CD14-positive monocyte (primary cell): ENCODE results near the gene PDK2. TPM values are rescaled to one million over a fixed set of nuclear protein-coding genes. Genes with fewer than 3 reads are reported as not detected.

Experiments used
- DNase-seq, 3 donors: peaks; one replicate each; pipeline ENCODE4 v3.0.0-alpha.2; 2011 to 2022
- H2AFZ ChIP-seq: 2 replicates; pipeline ENCODE4 v1.6.0; 2012; ENCODE audit warnings: mild to moderate bottlenecking, low read depth, low read length, inconsistent platforms; ENCODE audit not compliant: insufficient read depth, poor library complexity, severe bottlenecking
- H3K27ac ChIP-seq, 2 donors: 1 replicate in 1 of 2; 2 replicates in 1 of 2; pipeline ENCODE4 v1.5.1; 2012 to 2013; ENCODE audit warnings: low read length in 2 of 2, control low read depth in 1 of 2, inconsistent platforms in 1 of 2, low read depth in 1 of 2, mild to moderate bottlenecking in 1 of 2
- H3K27me3 ChIP-seq, 2 donors: one replicate each; pipeline versions ENCODE4 v1.6.0 to v1.6.1; 2011 to 2013; ENCODE audit warnings: low read length in 2 of 2; ENCODE audit not compliant: control insufficient read depth in 2 of 2, insufficient read depth in 2 of 2
- H3K36me3 ChIP-seq, 2 donors: replicated peaks in 1 of 2; 1 replicate in 1 of 2; 2 replicates in 1 of 2; pipeline versions ENCODE4 v1.5.1 to v1.6.1; 2012 to 2013; ENCODE audit warnings: low read length in 2 of 2, control low read depth in 1 of 2, inconsistent platforms in 1 of 2, mild to moderate bottlenecking in 1 of 2; ENCODE audit not compliant: insufficient read depth in 2 of 2, control insufficient read depth in 1 of 2
- H3K4me1 ChIP-seq, 2 donors: 1 replicate in 1 of 2; 2 replicates in 1 of 2; pipeline versions ENCODE4 v1.5.1 to v1.6.1; 2012 to 2013; ENCODE audit warnings: low read length in 2 of 2, control low read depth in 1 of 2, inconsistent platforms in 1 of 2, mild to moderate bottlenecking in 1 of 2, moderate library complexity in 1 of 2; ENCODE audit not compliant: insufficient read depth in 2 of 2, control insufficient read depth in 1 of 2
- H3K4me2 ChIP-seq: replicated peaks from 2 replicates; pipeline ENCODE3; 2012; ENCODE audit warnings: low read length, moderate library complexity, mild to moderate bottlenecking; ENCODE audit not compliant: poor library complexity, severe bottlenecking; ENCODE audit errors: extremely low read depth
- H3K4me3 ChIP-seq, 3 experiments: fragments of 200-600 bp in 1 of 3; sonication (generic) in 1 of 3; replicated peaks in 1 of 3; 1 replicate in 2 of 3; 2 replicates in 1 of 3; pipeline ENCODE4 v1.5.1; 2011 to 2013; ENCODE audit warnings: low read length in 3 of 3, mild to moderate bottlenecking in 3 of 3, control low read depth in 2 of 3, low read depth in 2 of 3, inconsistent platforms in 1 of 3, moderate library complexity in 1 of 3
- H3K79me2 ChIP-seq: 2 replicates; pipeline ENCODE4 v1.6.0; 2012; ENCODE audit warnings: mild to moderate bottlenecking, control low read depth, inconsistent platforms, low read length, moderate library complexity; ENCODE audit not compliant: insufficient read depth
- H3K9ac ChIP-seq: 2 replicates; pipeline ENCODE4 v1.6.0; 2017; ENCODE audit warnings: low read length, mild to moderate bottlenecking; ENCODE audit not compliant: insufficient read depth, poor library complexity, severe bottlenecking
- H3K9me3 ChIP-seq, 2 donors: replicated peaks in 1 of 2; 1 replicate in 1 of 2; 2 replicates in 1 of 2; pipeline versions ENCODE4 v1.5.1 to v1.6.1; 2012 to 2013; ENCODE audit warnings: low read length in 2 of 2, control low read depth in 1 of 2; ENCODE audit not compliant: control insufficient read depth in 1 of 2, insufficient read depth in 1 of 2
- H4K20me1 ChIP-seq: 2 replicates; pipeline ENCODE4 v1.6.0; 2012; ENCODE audit warnings: mild to moderate bottlenecking, low read length, control low read depth, moderate library complexity; ENCODE audit not compliant: insufficient read depth
- H3K27ac Mint-ChIP-seq, 7 donors: one replicate each; pipeline ENCODE4 v1.8.0; 2020; ENCODE audit warnings: mild to moderate bottlenecking in 7 of 7, mixed read lengths in 7 of 7, moderate library complexity in 6 of 7, inconsistent platforms in 2 of 7
- H3K27me3 Mint-ChIP-seq, 3 donors: one replicate each; pipeline ENCODE4 v1.8.0; 2021 to 2022; ENCODE audit warnings: low read depth in 3 of 3, mild to moderate bottlenecking in 3 of 3, mixed read lengths in 3 of 3, moderate library complexity in 3 of 3, inconsistent platforms in 1 of 3
- H3K36me3 Mint-ChIP-seq, 2 donors: one replicate each; pipeline ENCODE4 v1.8.0; 2020; ENCODE audit warnings: mixed read lengths in 2 of 2, inconsistent platforms in 1 of 2, mild to moderate bottlenecking in 1 of 2
- H3K4me1 Mint-ChIP-seq: one replicate; pipeline ENCODE4 v1.8.0; 2020; ENCODE audit warnings: mild to moderate bottlenecking, mixed read lengths
- H3K4me3 Mint-ChIP-seq, 2 donors: one replicate each; pipeline ENCODE4 v1.8.0; 2020; ENCODE audit warnings: mild to moderate bottlenecking in 2 of 2, mixed read lengths in 2 of 2, moderate library complexity in 1 of 2
- H3K9me3 Mint-ChIP-seq, 7 donors: one replicate each; pipeline ENCODE4 v1.8.0; 2020 to 2022; ENCODE audit warnings: mixed read lengths in 7 of 7, mild to moderate bottlenecking in 6 of 7, moderate library complexity in 6 of 7, inconsistent platforms in 2 of 7
- CTCF ChIP-seq: fragments of 200-600 bp; IDR thresholded peaks from one replicate; pipeline ENCODE4 v1.8.0; 2022; ENCODE audit warnings: antibody characterized with exemption, mild to moderate bottlenecking
- WGBS: methylation state at CpG from one replicate; pipeline ENCODE4 v1.1.5; 2013; ENCODE audit warnings: missing lambda C conversion rate; ENCODE audit not compliant: insufficient coverage; 5-methylcytosine and 5-hydroxymethylcytosine counted together
- intact Hi-C, 2 donors: fragments of 100-400 bp; cut with micrococcal nuclease; formaldehyde crosslinking; loops; one replicate each; pipeline versions ENCODE4 v1.15.0 to v1.15.1; 2023
- polyA plus RNA-seq, 3 donors: library from polyadenylated mRNA; depleted of rRNA in 1 of 3; unstranded in 2 of 3; stranded (reverse) in 1 of 3; fragments of 300-500 nt in 2 of 3; fragments of >200 nt in 1 of 3; fragmentation: Illumina TruSeq in 2 of 3; gene quantifications; 1 replicate in 2 of 3; 2 replicates in 1 of 3; pipeline ENCODE4 v1.2.3, GENCODE V29; 2012 to 2021

The PDK2 gene
- polyA plus RNA-seq, 3 donors = 15.9 to 43.0 (median 23.4) TPM

- no peak for TF ChIP-seq CTCF
- no peaks in the 10 kb centered on the region for H3K79me2 ChIP-seq
- WGBS = 100% methylated on average over 2 of the region's 2 CpGs
Measured at GRCh38 chr17:50066995-50067394, 28.2 kb upstream of the PDK2 start.

GRCh38 chr17:50067996-50068395, 27.2 kb upstream of the PDK2 start:
- intact Hi-C loops = no loop called here
- Histone ChIP-seq H3K27me3 (no peaks in the 10 kb centered on the region), H3K9me3 (peaks cover 0 to 9% of the 10 kb centered on the region in 2 donors), H3K27ac (no peak overlapping the region), H3K79me2 (no peaks in the 10 kb centered on the region), H3K9ac (no peak overlapping the region), H3K4me3 (no peak overlapping the region), H3K36me3 (no peaks in the 10 kb centered on the region), H3K4me2 (no peak overlapping the region), H4K20me1 (no peaks in the 10 kb centered on the region), H3K4me1 (peaks cover 4% of the 10 kb centered on the region in 2 donors), H2AFZ (no peak overlapping the region)
- Mint-ChIP-seq H3K4me3 (no peak overlapping the region), H3K27ac (no peak overlapping the region), H3K4me1 (peaks cover 10% of the 10 kb centered on the region), H3K36me3 (no peaks in the 10 kb centered on the region), H3K27me3 (peaks cover 9 to 30% (median 11%) of the 10 kb centered on the region in 3 donors), H3K9me3 (peaks cover 2 to 11% (median 8%) of the 10 kb centered on the region in 7 donors)
- TF ChIP-seq CTCF = no peak
- DNase-seq = no peak
- WGBS = 93% methylated on average over 8 of the region's 13 CpGs

More at GRCh38 chr17:50066995-50067394, 28.2 kb upstream of the PDK2 start:
- H4K20me1 ChIP-seq = no peaks in the 10 kb centered on the region
- no peaks in the 10 kb centered on the region for H3K36me3 ChIP-seq
- no peaks in the 10 kb centered on the region for H3K27me3 ChIP-seq
- H3K27ac ChIP-seq = no peak overlapping the region
- H3K4me1 ChIP-seq = peaks cover 4% of the 10 kb centered on the region in 2 donors
- Mint-ChIP-seq H3K4me1 (peaks cover 10% of the 10 kb centered on the region), H3K27me3 (peaks cover 9 to 29% (median 11%) of the 10 kb centered on the region in 3 donors), H3K36me3 (no peaks in the 10 kb centered on the region), H3K27ac (no peak overlapping the region), H3K4me3 (no peak overlapping the region), H3K9me3 (peaks cover 2 to 9% (median 7%) of the 10 kb centered on the region in 7 donors)
- H3K4me2 ChIP-seq = no peak overlapping the region
- intact Hi-C loops = no loop called here
- H3K4me3 ChIP-seq = no peak overlapping the region
- DNase-seq = no peak
- no peak overlapping the region for H3K9ac ChIP-seq
- H2AFZ ChIP-seq = no peak overlapping the region
- H3K9me3 ChIP-seq = peaks cover 0 to 8% of the 10 kb centered on the region in 2 donors
